ENCODE measurements around the gene TMEM121B.

DNA sequence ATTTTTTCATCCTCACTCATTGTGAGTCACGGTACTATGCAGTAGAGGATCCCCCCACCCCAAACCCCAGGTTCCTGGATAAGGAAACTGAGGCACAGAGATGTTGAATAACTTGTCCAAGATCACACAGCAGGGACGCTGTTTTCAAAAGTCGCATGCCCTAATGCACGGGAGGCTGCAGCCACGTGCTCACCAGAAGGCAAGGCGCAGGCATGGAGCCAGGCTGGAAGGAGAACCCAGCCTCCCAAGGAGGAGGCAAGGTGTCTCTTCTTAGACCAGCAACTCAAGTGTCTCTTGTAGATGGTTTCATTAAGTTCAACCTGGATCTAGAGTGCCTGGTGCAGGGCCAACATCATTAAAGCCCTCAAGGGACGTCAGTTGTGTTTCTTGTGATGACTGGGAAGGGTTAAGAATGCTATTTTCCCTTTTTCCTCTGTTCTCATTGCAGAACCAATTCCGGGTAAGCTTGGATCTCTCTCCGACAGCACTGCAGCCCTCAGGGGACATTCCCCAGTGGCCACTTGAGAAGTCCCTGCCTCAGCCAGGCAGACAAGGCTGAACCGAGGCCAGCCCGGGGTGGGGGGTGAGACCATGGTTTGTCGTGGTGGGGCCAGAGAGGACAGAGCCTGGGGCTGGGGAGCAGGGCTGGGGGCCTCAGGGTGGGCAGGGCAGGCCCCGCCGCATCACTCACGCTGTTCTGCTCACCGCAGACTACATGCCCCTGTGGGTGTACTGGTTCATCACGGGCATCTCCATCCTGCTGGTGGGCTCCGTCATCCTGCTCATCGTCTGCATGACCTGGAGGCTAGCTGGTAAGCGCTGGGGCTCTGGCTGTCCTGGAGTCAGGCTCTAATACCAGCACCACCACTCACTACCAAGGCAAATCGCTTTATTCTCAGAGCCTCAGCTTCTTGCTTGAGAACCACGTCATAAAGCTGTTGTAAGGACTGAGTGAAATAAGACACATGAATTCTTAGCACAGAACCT is 15.7 kb downstream of the TMEM121B start:
- no peak for TF ChIP-seq CTCF (conservative IDR thresholded peaks at IDR 0.05; ENCODE audit: low read length)
- no peak for TF ChIP-seq EZH2phosphoT487 (IDR thresholded peaks at IDR 0.05; ENCODE audit: borderline replicate concordance, low read depth, low read length)

Data from OCI-LY7 (cell line).